ENCODE results near the gene STIMATE. TPM values are rescaled to one million over a fixed set of nuclear protein-coding genes. Genes with fewer than 3 reads are reported as not detected.

Gene STIMATE
- total RNA-seq, result 17.4 and 17.6 TPM in 2 replicates

DNA sequence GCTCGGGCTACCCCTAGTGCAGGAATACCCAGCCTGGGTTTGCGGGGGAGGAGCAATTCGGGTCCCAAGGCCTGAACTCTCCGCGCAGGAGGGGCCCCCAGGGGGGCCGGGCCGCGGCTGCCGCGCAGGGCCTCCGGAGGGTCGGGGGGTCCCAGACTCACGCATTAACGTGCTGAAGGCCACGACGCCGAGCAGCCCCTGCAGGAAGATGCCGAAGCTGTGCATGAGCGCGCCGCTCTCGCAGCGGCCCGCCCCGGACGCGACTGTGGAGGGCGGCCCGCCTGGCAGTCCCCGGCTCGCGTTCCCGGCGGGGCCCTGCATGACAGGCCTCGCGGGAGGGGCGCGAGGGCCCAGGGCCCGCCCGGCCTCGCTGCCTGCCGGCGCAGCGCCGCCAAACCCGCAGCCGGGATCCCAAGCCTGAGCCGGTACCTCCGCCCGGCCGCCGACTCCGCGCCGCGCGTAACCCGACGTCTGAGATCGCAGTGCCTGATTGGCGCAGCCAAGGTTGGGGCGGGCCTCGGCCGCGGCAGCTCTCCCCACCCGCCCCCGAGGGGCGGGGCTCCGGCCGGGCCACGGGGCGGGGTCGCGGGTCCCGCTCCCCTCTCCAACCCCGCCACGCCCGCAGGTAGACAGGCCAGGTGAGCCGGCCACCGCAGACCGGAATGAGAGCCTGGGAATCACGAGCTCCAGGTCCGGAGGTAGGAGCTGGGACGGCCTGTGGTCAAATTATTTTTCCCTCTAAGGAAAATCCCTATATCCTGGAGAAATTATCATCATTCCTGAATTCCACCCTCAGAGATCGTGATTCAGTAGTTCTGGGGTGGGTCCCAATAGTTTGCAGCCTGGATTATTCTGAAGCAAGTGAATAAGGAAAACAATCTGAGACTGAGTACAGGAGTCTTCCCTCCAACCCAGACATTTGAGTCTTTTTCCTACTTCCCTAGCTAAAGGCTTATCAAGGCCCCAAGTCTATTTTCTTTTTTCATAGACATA lies at the start of gene STIMATE:
TSS of gene STIMATE (minus strand) at position 419 of the 993 bp plus-strand sequence. CDS start at position 321, 98 bp downstream.
- Mint-ChIP-seq H3K27ac (peak within 1 kb of the TSS; percentile 72), H3K36me3 (ENCODE audit: low read depth) (peaks cover 20% of the 10 kb centered on the region), H3K4me3 (ENCODE audit: low read depth) (peak within 1 kb of the TSS; percentile 99), H3K4me1 (ENCODE audit: low read depth) (peaks cover 40% of the 10 kb centered on the region), H3K27me3 (ENCODE audit: low read depth) (no peaks in the 10 kb centered on the region), H3K9me3 (no peaks in the 10 kb centered on the region)
- intact Hi-C loops (cut with micrococcal nuclease), result loop anchor here (2.0 to 10.0 kb wide), 3 partner anchors 40 to 363 kb away; partner anchors contain the start of genes NT5DC2 and UQCC5
- peak; percentile 85 for DNase-seq (ENCODE audit: low spot score)

DNA sequence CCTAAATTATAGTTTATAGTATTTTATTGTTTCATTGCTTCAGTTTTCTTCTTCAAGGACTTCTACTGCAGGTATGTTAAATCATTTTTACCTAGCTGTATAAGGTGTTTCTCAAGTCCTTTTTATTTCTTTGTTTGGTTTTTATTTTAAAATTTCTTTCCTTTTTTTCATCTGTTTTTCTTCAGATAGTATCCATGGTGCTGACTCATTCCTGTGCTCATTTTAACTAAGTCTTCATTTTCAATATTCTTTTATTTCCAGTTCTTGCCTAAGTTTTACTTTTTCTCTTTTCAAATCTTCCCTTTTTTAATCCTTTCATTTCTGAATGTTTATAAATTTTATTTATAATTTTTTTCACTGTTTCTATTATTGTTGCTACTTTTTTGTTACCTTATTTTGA lies 42.3 kb upstream of the STIMATE start:
- intact Hi-C loops (cut with micrococcal nuclease), result loop anchor here (5.0 kb wide), 1 partner anchor 42 kb away; the partner anchor contains the start of gene STIMATE
- peaks cover 10% of the 10 kb centered on the region for H3K4me1 Mint-ChIP-seq (ENCODE audit: low read depth)
- H3K36me3 Mint-ChIP-seq (ENCODE audit: low read depth), result peaks cover 24% of the 10 kb centered on the region
- no peaks in the 10 kb centered on the region for H3K9me3 Mint-ChIP-seq
- DNase-seq (ENCODE audit: low spot score), result no peak
- no peak overlapping the region for H3K27ac Mint-ChIP-seq
- H3K4me3 Mint-ChIP-seq (ENCODE audit: low read depth), result no peak overlapping the region
- no peaks in the 10 kb centered on the region for H3K27me3 Mint-ChIP-seq (ENCODE audit: low read depth)

DNA sequence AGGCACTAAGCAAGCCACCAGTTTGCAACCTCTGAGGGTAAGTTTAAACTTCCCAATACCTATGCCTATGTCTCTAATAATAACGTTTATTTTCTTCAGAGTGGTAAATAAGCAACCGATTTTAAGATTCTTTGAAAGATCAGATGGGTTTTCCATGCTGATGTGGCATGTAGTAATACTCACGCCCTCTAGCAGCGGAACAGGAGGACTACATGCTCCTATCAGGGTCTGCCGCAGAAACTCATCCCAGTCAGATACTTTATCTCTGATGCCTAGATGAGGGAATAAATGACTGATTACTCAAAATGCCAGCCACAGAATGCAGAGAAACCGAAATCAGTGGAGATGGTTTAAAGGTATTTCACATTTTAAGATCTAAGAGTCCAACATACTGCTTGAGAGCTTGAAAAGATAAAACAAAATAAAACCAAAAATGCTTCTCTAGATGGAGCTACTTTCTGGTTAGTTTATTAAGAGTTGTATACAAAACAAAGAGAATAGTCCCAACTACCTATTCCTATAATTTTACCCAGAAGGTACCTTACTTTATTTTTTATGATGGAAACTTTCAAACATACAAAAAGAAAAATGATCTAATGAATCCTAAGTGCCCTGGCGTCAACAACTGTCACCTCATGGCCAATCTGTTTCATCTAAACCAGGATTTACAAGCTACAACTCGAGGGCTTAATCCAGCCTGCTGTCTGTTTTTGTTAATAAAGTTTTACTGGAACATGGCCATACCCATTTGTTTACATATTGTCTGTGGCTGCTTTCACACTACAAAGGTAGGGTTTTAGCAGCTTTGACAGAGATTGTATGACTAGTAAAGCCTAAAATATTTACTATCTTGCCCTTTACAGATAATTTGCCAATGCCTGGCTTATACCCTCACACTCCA lies 37.5 kb upstream of the STIMATE start:
- H3K27me3 Mint-ChIP-seq (ENCODE audit: low read depth), result no peaks in the 10 kb centered on the region
- H3K9me3 Mint-ChIP-seq, result no peaks in the 10 kb centered on the region
- peak overlapping the region; percentile 28 for H3K27ac Mint-ChIP-seq
- intact Hi-C loops (cut with micrococcal nuclease), result loop anchor here (2.0 to 5.0 kb wide), 5 partner anchors 38 to 138 kb away; partner anchors contain the start of gene STIMATE
- H3K4me3 Mint-ChIP-seq (ENCODE audit: low read depth), result no peak overlapping the region
- H3K36me3 Mint-ChIP-seq (ENCODE audit: low read depth), result peaks cover 23% of the 10 kb centered on the region
- DNase-seq (ENCODE audit: low spot score), result peak; percentile 23
- peaks cover 12% of the 10 kb centered on the region for H3K4me1 Mint-ChIP-seq (ENCODE audit: low read depth)

DNA sequence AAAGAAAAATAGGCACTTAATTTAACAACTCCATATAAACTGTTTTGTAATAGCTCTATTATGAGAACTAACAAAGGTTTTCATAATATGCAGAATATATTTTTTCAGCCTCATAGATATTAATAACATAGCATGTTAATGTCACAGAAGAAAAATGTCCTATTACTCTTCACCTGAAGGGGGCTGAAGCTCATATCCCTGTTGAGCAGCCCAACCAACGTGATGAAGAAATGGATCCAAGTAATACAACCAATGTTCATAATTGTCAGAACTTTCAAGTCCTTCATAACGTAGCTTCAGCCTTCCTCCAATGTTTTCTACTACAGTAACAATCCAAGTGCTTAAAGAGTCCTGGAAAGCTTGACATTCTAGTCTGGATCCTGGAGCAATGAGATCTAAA lies 34.5 kb upstream of the STIMATE start:
- H3K9me3 Mint-ChIP-seq, result no peaks in the 10 kb centered on the region
- no peak overlapping the region for H3K4me3 Mint-ChIP-seq (ENCODE audit: low read depth)
- no peak for DNase-seq (ENCODE audit: low spot score)
- intact Hi-C loops (cut with micrococcal nuclease), result loop anchor here (5.0 kb wide), 1 partner anchor 110 kb away; no protein-coding TSS in a partner anchor
- H3K36me3 Mint-ChIP-seq (ENCODE audit: low read depth), result peaks cover 32% of the 10 kb centered on the region
- H3K4me1 Mint-ChIP-seq (ENCODE audit: low read depth), result peaks cover 12% of the 10 kb centered on the region
- no peak overlapping the region for H3K27ac Mint-ChIP-seq
- H3K27me3 Mint-ChIP-seq (ENCODE audit: low read depth), result no peaks in the 10 kb centered on the region

GRCh38 chr3:52931328-52931727 lies 34.0 kb upstream of the STIMATE start:
- H3K36me3 Mint-ChIP-seq (ENCODE audit: low read depth), result peaks cover 35% of the 10 kb centered on the region
- intact Hi-C loops (cut with micrococcal nuclease), result loop anchor here (5.0 kb wide), 1 partner anchor 111 kb away; no protein-coding TSS in a partner anchor
- H3K9me3 Mint-ChIP-seq, result no peaks in the 10 kb centered on the region
- peaks cover 13% of the 10 kb centered on the region for H3K4me1 Mint-ChIP-seq (ENCODE audit: low read depth)
- H3K27me3 Mint-ChIP-seq (ENCODE audit: low read depth), result no peaks in the 10 kb centered on the region
- no peak for DNase-seq (ENCODE audit: low spot score)
- no peak overlapping the region for H3K4me3 Mint-ChIP-seq (ENCODE audit: low read depth)
- H3K27ac Mint-ChIP-seq, result no peak overlapping the region

DNA sequence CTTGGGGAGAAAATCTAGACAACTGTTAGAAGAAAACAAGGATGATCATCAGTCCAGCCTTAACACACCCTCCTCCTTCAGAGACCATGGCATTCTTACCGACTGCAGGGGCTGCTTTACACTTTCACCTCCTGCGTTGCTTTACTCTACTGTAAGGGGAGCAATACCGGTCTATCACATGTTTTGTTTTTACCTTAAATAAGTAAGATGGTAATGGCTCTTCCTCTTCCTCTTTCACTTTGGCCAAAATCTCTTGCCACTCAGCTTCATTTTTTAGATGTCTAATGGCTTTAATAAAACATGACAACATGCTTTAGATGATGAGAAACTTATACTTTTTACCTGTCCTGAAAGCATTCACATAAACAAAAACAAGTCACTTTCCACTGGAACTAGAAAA lies 33.4 kb upstream of the STIMATE start:
- H3K27ac Mint-ChIP-seq, result no peak overlapping the region
- no peaks in the 10 kb centered on the region for H3K27me3 Mint-ChIP-seq (ENCODE audit: low read depth)
- peaks cover 40% of the 10 kb centered on the region for H3K36me3 Mint-ChIP-seq (ENCODE audit: low read depth)
- peaks cover 16% of the 10 kb centered on the region for H3K4me1 Mint-ChIP-seq (ENCODE audit: low read depth)
- no peaks in the 10 kb centered on the region for H3K9me3 Mint-ChIP-seq
- DNase-seq (ENCODE audit: low spot score), result no peak
- intact Hi-C loops (cut with micrococcal nuclease), result loop anchor here (5.0 kb wide), 1 partner anchor 112 kb away; no protein-coding TSS in a partner anchor
- no peak overlapping the region for H3K4me3 Mint-ChIP-seq (ENCODE audit: low read depth)

DNA sequence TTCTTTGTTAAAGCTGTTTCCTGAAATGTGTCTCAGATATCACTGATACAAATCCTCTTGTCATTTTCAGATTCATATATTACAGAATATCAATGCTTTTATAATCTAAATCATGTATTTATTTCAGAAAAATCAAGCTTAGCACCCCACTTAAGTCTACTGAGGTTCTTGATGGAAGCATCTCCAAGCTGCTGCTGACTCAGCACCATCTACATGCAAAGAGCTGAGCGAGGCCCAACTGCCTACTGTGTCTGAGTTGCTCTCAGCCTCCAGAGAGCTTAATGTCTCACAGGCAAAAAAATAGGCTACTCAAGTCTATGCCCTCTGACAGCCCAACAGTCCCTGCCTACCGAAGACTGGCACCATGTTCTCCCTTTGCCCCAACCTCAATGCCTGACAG lies 29.2 kb upstream of the STIMATE start:
- Mint-ChIP-seq H3K27me3 (ENCODE audit: low read depth) (no peaks in the 10 kb centered on the region), H3K4me3 (ENCODE audit: low read depth) (no peak overlapping the region), H3K9me3 (no peaks in the 10 kb centered on the region), H3K36me3 (ENCODE audit: low read depth) (peaks cover 64% of the 10 kb centered on the region), H3K4me1 (ENCODE audit: low read depth) (peaks cover 13% of the 10 kb centered on the region), H3K27ac (no peak overlapping the region)
- no peak for DNase-seq (ENCODE audit: low spot score)
- intact Hi-C loops (cut with micrococcal nuclease), result no loop called here

GRCh38 chr3:52925405-52926313 lies 28.3 kb upstream of the STIMATE start:
- Mint-ChIP-seq H3K9me3 (no peaks in the 10 kb centered on the region), H3K27ac (no peak overlapping the region), H3K4me3 (ENCODE audit: low read depth) (no peak overlapping the region), H3K4me1 (ENCODE audit: low read depth) (peaks cover 13% of the 10 kb centered on the region), H3K36me3 (ENCODE audit: low read depth) (peaks cover 58% of the 10 kb centered on the region), H3K27me3 (ENCODE audit: low read depth) (no peaks in the 10 kb centered on the region)
- intact Hi-C loops (cut with micrococcal nuclease), result no loop called here
- DNase-seq (ENCODE audit: low spot score), result no peak

GRCh38 chr3:52923963-52924362 lies 26.6 kb upstream of the STIMATE start:
- DNase-seq (ENCODE audit: low spot score), result no peak
- intact Hi-C loops (cut with micrococcal nuclease), result no loop called here
- H3K4me3 Mint-ChIP-seq (ENCODE audit: low read depth), result no peak overlapping the region
- peaks cover 13% of the 10 kb centered on the region for H3K4me1 Mint-ChIP-seq (ENCODE audit: low read depth)
- no peaks in the 10 kb centered on the region for H3K27me3 Mint-ChIP-seq (ENCODE audit: low read depth)
- no peaks in the 10 kb centered on the region for H3K9me3 Mint-ChIP-seq
- H3K27ac Mint-ChIP-seq, result no peak overlapping the region
- peaks cover 63% of the 10 kb centered on the region for H3K36me3 Mint-ChIP-seq (ENCODE audit: low read depth)

DNA sequence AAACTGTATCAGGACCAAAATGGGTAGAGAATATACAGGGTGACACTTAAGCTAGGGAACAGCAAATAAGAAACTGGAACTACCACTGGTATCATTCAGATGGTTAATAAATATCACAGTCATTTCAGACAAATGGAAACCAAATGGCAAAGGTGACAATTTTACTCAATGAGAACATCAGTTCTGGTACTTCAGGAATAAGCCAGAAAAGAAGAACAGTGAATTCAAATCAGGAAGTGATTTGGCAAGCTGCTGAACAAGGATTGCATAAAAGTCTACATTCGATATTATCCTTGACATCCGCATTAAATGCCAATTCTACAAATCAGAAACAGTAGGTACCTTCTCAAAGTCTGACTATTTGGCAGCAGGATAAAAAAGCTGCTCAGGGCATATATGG lies 23.5 kb upstream of the STIMATE start:
- Mint-ChIP-seq H3K9me3 (no peaks in the 10 kb centered on the region), H3K36me3 (ENCODE audit: low read depth) (peaks cover 63% of the 10 kb centered on the region)

DNA sequence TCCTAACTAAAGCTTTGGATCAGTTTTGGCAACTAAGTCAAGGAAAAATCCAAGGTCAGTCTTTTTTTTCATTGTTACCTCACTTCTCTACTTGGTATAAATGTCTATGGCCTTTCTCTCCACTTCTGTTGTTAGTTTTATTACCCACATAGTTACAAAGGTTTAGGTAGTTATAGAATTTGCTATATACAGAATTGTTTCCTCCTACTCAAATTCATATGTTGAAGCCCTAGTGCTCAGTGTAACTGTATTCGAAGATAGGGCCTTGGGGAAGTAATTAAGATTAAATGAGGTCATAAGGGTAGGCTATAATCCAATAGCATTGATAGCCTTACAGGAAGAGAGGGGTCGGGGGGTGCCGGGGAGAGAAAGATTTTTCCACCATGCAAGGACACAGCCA lies 19.7 kb upstream of the STIMATE start:
- no peak overlapping the region for H3K27ac Mint-ChIP-seq
- H3K4me1 Mint-ChIP-seq (ENCODE audit: low read depth), result peaks cover 2% of the 10 kb centered on the region
- no peaks in the 10 kb centered on the region for H3K9me3 Mint-ChIP-seq
- intact Hi-C loops (cut with micrococcal nuclease), result no loop called here
- H3K4me3 Mint-ChIP-seq (ENCODE audit: low read depth), result no peak overlapping the region
- peaks cover 49% of the 10 kb centered on the region for H3K36me3 Mint-ChIP-seq (ENCODE audit: low read depth)
- no peak for DNase-seq (ENCODE audit: low spot score)
- no peaks in the 10 kb centered on the region for H3K27me3 Mint-ChIP-seq (ENCODE audit: low read depth)

More for the DNA sequence above, 23.5 kb upstream of the STIMATE start:
- intact Hi-C loops (cut with micrococcal nuclease), result no loop called here
- H3K27ac Mint-ChIP-seq, result no peak overlapping the region
- DNase-seq (ENCODE audit: low spot score), result no peak
- H3K27me3 Mint-ChIP-seq (ENCODE audit: low read depth), result no peaks in the 10 kb centered on the region
- H3K4me1 Mint-ChIP-seq (ENCODE audit: low read depth), result peaks cover 8% of the 10 kb centered on the region
- H3K4me3 Mint-ChIP-seq (ENCODE audit: low read depth), result no peak overlapping the region

All from activated T-helper 2 cell treated with anti-CD3 and anti-CD28 coated beads, Interferon-gamma antibody, Interleukin-2, Interleukin-4, amounts not matched to agents 10 μg/mL and 5 μg/mL and 100 μg/mL, durations not matched to agents 14 hours and 24 hours and 36 hours (primary cell).